GM12892 (cell line): ENCODE data around the gene EXOSC7.

Experiments used
- POLR2A ChIP-seq: IDR thresholded peaks from 2 replicates; pipeline ENCODE4 v1.6.1; 2011; ENCODE audit warnings: low read depth, low read length, control low read depth
- TAF1 ChIP-seq: IDR thresholded peaks from 2 replicates; pipeline ENCODE4 v1.6.1; 2011; ENCODE audit warnings: low read depth, mild to moderate bottlenecking, control low read depth, low read length, borderline replicate concordance

DNA sequence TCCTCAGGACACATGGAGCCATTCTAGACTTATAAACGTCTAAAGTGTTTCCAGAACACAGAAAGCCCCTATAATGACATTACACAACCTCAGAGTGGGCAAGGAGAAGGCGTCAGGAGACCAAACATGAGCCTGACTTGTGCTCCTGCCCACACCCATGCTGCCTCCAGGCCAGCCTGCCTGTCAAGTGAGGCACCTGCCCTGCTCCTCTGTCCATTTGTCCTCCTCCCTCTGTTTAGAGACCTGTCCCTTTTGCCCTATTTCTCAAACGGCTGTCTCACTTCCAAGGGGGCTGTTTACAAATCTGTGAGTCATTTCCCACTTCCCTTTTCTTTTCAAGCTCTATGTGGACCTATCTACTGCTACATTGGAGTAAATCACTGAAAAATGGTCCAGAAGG is 21.1 kb upstream of the EXOSC7 start:
- TF ChIP-seq POLR2A (no peak), TAF1 (no peak)
